Measurements from ENCODE around the gene LONP2.

The LONP2 gene

DNA sequence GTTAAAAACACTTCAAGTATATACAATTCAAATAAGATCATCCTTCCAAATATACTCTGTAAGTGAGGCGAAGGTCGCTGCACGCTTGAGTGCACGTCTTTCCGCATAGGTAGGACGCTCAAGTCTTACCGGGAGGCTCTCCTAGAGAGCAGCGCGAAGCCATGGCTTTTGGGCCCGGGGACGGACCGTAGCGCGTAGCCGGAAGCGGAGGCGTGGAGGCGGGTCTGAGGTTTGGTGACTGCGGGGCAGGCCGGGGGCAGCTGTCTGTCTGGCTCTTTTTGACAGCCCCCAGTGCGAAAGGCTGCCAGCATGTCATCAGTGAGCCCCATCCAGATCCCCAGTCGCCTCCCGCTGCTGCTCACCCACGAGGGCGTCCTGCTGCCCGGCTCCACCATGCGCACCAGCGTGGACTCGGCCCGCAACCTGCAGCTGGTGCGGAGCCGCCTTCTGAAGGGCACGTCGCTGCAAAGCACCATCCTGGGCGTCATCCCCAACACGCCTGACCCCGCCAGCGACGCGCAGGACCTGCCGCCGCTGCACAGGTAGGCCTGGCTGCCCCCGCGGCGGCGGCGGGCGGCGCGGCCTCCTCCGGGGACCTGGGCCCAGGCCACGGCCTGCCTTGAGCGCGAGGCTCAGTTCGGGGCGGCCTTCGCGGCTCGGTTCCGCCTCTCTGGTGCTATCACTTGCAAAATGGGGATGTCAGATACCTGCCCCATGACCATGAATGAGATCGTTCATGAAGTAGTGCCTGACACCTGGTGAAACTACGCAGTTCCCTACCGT lies at the start of gene LONP2:
Gene LONP2, plus strand, starts transcription at position 221 of the 783 bp plus-strand sequence. Its CDS starts 89 bp downstream, at position 310.
- DNase-seq (ENCODE audit: low read depth in 3 of 3) = peak; percentile 85 to 91 (median 87)

- DNase-seq (ENCODE audit: low read depth in 3 of 3) = no peak
Observed at GRCh38 chr16:48194828-48195556, 49.1 kb upstream of the LONP2 start.

GRCh38 chr16:48197294-48197693 lies 46.8 kb upstream of the LONP2 start:
- no peak for DNase-seq (ENCODE audit: low read depth in 3 of 3)

DNA sequence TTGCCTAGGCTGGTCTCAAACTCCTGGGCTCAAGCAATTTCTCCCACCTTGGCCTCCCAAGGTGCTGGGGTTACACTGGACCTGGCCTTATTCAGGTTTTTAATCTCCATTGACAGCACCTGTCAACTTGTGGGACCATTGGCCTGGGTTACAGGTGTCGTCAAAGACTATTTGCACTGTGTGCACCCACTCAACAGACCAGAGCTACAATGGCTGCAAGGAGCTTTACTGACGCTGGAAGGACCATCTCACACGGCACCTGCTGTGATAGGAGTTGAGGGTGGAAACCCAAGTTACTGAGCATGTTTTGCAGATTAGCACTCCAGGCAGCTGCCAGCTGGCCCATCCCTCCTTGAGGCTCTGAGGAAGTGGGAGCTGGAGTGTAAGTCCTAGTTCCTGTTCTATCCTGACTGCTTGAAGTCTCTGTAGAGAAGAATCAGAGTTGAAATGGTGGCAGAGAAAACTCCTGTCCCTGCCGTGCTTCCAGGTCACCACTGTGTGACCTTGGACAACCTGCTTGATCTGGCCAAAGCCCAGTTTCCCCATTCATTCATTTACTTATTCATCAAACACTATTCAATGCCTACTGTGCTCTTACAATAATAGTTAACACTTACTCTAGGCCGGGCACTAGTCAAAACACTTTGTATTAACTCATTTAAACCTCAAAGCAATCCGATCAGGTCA lies 42.4 kb upstream of the LONP2 start:
- DNase-seq (ENCODE audit: low read depth in 3 of 3) = no peak

DNA sequence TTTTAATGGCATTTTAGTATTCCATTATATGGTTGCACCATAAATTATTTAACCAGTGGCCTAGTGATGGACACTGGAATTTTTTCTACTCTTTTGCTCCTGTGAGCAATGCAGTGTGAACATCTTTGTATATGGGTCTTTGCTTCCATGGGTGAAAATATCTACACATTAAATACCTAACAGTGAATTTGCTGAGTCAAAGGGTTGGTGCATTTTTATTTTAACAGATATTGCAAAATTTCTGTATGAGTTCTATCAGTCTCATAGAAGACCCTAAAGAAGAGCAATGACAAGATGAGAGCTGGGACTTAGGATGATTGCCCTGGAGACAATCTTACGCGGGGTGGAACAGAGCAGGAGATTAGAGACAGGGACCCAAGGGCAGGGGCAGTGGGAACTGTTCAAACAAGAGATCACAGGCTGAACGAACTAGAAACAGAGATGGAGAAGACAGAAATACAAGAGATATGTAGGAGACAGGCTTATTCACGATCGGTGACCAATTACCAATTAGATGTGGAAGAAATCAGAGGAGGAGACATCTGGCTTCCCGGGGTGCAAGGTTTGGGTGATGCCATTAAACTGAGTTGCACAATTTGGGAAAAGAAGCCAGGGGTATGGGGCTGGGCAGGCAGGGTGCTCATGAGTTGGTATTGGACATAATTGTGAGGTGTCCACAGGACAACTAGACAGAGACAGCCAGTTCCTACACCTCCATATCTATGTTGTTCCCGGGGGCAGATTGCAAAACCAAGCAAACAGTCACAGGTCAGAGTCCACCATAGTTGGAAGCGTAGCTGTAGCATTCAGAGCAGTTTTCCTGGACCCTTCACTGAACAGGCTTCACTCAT lies 39.9 kb upstream of the LONP2 start:
- DNase-seq (ENCODE audit: low read depth in 3 of 3) = no peak

DNA sequence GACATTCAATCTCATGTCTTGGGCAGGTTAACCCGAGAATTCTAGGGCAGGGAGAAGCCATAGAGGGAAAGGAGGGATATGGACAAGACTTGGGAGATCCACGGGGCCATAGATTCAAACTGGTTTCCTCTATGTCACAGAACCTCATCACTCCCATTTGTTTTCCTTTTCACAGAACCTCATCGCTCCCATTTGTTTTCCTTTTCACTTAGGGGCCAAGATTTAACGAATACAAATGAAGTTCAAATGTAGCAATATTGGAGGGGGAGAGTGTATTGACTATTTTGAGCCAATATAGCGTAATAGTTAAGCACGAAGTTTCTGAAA lies 39.3 kb upstream of the LONP2 start:
- no peak for DNase-seq (ENCODE audit: low read depth in 3 of 3)

GRCh38 chr16:48206594-48207242 lies 37.4 kb upstream of the LONP2 start:
- DNase-seq (ENCODE audit: low read depth in 3 of 3) = no peak

GRCh38 chr16:48210747-48211146 lies 33.4 kb upstream of the LONP2 start:
- DNase-seq (ENCODE audit: low read depth in 3 of 3) = no peak

DNA sequence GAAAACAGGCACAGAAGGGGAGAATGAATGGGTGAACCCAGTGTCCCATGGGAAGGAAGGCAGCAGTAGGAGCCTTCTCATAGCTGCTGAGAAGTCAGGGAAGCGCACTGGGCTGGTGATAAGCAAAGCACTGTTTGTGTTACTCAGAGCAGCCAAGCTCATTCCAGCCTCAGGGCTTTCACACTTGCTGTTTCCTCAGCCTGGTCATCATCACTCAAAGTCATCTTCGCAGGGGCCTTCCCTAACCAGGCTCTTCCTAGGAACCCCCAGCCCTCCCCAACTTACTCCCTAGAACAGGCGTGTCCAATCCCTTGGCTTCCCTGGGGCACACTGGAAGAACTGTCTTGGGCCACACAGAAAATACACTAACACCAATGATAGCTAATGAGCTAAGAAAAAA lies 32.1 kb upstream of the LONP2 start:
- no peak for DNase-seq (ENCODE audit: low read depth in 3 of 3)

- no peak for DNase-seq (ENCODE audit: low read depth in 3 of 3)
Observed at GRCh38 chr16:48215738-48216137, 28.4 kb upstream of the LONP2 start.

DNA sequence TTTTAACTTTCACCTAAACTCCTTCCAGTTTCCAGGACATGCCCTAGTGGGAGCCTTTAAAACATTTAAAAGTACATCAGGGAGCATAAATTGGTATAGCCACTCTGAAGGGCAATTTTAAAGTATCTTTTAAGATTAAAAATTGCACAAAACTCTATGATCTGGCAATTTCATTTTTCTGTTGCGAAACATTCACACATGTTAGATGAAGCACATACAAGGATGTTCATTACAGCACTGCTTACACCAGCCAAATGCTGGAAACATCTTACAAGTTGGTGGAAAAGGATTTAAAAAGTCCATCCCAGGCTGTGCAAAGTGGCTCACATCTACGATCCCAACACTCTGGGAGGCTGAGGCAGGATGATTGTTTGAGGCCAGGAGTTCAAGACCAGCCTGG lies 26.4 kb upstream of the LONP2 start:
- no peak for DNase-seq (ENCODE audit: low read depth in 3 of 3)

- DNase-seq (ENCODE audit: low read depth in 3 of 3) = no peak
Observed at GRCh38 chr16:48218473-48218872, 25.6 kb upstream of the LONP2 start.

DNA sequence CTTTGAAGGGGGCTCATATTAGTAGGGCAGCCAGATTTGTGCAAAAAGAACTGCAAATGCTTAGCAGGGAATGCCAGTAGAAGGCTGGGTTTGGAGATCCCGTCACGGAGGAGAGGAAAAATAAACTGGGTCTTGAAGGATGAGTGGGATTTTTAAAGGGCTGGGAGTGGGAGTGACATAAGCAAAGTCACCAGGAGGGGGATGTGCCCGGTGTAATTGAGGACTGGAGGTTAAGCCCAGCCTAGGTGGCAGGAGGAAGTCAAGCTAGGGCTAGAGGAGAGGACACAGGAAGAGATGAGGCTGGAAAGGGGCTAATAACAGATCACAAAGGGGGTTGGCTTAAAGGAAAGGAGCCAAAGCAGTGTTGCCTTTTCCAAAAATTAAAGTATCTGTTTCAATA lies 23.2 kb upstream of the LONP2 start:
- DNase-seq (ENCODE audit: low read depth in 3 of 3) = no peak

- no peak for DNase-seq (ENCODE audit: low read depth in 3 of 3)
Observed at GRCh38 chr16:48223490-48223889, 20.6 kb upstream of the LONP2 start.

GRCh38 chr16:48225456-48225855 lies 18.6 kb upstream of the LONP2 start:
- DNase-seq (ENCODE audit: low read depth in 3 of 3) = no peak

GRCh38 chr16:48231727-48232492 lies 12.2 kb upstream of the LONP2 start:
- DNase-seq (ENCODE audit: low read depth in 3 of 3) = no peak

GRCh38 chr16:48232493-48233040 lies 11.5 kb upstream of the LONP2 start:
- DNase-seq (ENCODE audit: low read depth in 3 of 3) = no peak

GRCh38 chr16:48234630-48235029 lies 9.5 kb upstream of the LONP2 start:
- DNase-seq (ENCODE audit: low read depth in 3 of 3) = no peak

GRCh38 chr16:48235058-48235555 lies 9.0 kb upstream of the LONP2 start:
- DNase-seq (ENCODE audit: low read depth in 3 of 3) = no peak

GRCh38 chr16:48235556-48236136 lies 8.5 kb upstream of the LONP2 start:
- DNase-seq (ENCODE audit: low read depth in 3 of 3) = no peak
